SKM-1 (cell line): ENCODE data around the gene AFF3.

Experiments
- DNase-seq: peaks from one replicate; lab custom pipeline; 2025; ENCODE audit not compliant: unreplicated experiment; lab: John Stamatoyannopoulos, UW

The AFF3 gene

DNA sequence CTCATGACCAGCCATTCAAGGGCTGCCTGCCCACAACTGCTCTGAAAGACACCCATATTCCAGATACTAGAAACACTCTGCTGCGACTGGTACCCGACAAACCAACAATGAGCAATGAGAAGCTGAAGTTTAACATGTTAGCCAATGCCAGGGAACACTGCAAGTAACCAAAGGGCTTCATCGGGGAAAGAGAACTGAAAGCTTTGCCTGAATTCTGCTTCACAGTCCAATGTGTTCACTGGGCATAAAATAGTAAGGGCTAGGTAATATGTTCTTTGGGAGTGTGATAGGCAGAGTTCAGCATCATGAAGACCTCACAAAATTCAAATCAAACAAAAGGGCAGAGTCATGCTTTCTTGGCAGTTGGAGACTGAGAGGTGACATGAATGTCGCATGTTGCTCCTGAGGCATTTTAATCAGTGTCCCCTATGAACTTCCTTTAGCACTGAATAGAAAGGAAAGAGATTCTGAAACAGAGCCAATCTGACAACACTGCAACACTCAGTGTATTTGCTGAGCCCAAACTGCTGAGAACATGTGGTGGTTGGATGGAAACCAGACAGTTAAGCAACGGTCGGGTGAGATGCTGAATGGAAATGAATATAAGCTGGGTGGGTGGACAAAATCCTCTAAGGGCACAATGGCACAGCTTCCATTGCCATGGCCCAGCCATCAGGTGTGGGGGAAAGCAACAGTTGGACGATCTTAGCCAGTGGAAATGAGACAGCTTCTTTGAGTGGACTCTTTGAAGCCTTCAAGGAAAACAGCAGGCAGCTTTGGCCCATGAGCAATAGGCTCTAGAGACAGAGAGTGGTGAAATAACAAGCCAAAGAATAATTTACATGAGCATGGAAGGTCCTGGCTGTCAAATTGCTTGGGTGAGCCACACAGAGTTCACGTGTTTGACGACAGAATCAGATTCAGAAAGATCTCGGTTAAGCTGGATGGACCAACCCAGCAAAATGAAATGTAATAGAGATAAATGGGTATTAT, 277.5 kb downstream of the AFF3 start:
- DNase-seq, result no peak

DNA sequence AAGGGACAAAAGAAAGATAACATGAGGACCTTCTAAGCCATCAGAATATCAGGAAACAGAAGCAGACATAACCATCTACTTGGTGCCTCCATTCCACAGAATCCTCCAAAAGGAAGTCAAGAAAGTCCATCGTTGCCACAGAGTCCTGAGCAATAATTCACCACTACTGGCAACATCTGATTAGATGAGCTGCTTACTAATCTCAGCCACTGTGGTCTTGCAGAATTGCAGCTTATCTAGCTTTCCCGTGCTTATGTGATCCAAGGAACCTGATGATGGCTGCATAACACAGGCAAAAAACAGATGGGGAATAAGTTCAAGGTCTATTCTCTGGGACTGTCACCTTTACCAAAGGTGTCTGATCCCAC, 278.5 kb downstream of the AFF3 start:
- DNase-seq, result no peak

DNA sequence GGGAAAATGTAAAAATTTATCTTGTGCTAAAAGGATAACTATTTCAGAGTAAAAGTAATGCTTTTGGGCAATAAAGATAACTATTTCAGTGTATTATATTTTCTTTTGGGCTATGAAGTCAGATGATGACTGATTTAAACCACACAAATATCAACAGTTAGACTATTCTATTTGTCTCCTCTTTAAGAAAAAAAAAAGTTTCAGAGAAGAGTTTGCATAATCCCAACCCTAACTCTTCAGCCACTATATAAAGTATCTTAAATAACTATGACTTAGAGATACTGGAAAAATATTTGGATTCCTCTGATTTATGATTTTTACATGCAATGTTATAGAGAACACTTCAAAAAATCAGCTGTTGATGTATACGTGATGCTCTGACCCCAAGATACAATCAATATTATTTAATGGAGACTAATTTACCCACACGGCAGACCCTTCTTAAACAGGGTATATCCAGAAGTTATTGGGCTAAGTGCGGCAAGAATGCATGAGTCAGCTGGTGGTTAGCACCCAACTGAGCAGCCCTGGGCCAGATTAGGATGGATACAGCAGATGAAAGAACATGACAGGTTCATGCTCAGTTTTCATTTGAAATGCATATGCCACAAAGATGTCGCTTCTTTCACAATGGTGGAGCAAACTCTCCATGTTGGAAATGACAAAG, 279.0 kb downstream of the AFF3 start:
- DNase-seq, result no peak

DNA sequence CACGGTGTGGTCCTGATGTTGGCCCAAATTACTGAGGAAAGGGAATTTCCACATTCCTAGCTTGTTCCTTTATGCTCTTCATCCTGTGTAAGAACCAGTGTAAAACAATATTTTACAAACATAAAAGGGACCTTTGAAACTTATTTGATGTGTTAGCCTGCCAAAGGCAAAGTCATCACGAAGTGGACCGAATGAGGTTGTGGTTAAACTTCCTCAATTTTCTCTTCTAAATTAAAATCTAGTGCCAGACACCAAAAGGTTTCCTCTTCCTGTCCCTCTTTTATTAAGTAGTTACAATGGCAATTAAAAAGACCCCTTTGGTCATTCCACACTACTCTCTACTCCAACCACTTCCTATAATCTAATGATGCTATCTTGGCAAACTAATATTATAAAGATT, 279.8 kb downstream of the AFF3 start:
- no peak for DNase-seq

DNA sequence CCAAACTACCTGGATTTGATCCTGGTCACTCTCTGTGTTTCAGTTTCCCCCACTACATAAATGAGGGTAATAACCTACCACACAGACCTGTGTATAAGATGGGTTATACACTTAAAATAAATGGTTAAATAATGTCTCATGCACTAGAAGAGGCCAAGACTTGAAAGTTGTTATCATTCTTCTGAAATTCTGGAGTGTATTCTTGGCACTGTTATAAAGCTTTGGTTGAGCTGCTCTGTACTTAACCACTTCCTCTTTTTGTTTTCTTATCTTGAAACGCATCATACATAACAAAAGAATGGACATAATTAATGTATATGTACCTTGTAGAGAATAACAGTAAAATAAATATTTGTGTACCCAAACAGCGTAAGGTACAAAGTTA, 281.0 kb downstream of the AFF3 start:
- peak; percentile 31 for DNase-seq

DNA sequence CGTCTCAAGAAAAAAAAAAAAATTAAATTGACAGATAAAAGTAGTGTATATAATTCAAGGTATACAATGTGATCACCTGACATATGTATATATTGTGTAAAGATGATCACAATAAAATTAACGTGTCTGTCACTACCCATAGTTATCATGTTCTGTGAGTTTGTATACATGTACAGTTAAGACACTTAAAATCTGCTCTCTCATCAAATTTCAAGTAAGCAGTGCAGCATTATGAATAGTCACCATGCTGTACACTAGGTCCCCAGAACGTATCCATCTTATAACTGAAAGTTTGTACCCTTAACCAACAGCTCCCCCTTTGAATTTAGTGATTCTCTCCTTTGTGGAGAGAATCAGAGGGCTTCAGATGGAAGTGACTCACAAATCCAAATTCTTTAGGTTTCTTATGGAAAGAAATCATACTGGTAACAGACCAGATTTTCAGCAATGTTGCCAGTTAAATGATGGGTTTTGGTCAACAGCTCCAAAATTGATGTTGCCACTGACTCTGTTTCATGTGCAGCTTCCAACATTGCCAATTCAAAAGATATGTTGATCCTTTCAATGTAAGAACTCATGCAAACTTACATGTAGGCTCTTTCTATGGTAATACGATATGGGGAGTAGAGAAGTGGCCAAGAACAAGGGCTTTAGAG, 281.5 kb downstream of the AFF3 start:
- no peak for DNase-seq

DNA sequence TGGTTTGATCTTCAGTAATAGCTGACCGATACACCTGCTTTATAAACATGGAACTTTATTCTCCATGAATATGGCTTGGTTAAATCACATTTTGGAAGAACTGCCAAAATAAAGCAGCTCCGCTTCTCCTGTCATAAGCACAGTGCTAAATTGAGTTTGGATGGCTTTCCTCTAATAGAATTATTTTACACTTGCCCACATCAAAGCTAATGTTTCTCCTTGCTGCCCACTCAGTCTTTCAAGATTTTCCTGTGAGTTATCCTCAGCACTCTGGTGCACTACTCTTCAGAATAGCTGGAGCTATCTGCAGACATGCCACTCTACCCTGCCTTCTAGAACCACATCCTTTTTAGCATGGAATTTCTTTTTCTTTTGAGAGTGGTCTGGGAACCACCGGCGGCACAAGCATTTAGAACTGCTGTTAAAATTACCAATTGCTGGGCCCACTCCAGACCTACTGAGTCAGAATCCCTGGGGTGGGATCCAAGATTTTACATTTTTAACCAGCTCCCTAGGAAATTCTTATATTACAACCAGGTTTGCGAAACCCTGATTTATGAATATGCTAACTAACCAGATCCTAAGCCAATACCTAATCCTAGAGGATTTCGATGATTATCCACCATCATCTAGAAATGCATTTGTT, 283.3 kb downstream of the AFF3 start:
- no peak for DNase-seq

DNA sequence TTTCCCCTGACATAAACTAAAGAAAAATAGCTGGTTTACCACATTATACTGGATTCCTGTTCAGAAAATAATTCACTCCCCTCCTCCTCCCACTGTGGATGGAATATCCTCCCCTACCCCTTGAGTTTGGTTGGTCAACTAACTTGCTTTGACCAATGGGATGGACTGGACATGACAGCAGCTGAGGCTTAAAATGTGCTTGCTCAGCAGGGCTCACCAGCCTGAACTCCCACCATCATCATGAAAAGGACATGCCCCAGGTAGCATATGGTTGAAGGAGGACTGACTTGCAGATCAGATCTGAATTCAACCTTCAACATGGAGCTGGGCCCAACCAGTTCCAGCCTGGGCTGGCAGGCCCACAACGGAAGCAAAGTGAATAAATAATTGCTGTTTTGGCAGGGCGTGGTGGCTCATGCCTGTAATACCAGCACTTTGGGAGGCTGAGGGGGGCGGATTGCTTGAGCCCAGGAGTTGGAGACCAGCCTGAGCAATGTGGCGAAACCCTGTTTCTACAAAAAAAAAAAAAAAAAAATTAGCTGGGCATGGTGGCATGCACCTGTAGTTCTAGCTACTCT, 284.4 kb downstream of the AFF3 start:
- no peak for DNase-seq

DNA sequence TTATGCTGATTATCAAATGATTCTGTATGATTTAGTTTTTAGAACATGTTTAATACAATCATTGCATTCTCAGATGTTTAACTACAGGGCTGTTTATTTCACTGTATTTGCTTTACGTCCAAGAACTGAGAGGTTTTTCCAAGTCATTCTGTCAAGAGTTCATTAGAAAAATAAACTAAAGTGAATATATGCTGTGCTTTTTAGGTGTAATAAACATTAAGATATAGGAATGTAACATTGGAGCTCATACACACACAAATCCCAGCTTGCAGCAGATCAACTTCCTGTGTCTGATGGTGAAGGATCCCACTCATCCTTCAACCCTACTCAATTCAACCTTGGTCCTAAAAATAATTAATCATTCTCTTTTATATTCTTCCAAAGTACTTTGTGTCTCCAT, 285.0 kb downstream of the AFF3 start:
- DNase-seq, result no peak

DNA sequence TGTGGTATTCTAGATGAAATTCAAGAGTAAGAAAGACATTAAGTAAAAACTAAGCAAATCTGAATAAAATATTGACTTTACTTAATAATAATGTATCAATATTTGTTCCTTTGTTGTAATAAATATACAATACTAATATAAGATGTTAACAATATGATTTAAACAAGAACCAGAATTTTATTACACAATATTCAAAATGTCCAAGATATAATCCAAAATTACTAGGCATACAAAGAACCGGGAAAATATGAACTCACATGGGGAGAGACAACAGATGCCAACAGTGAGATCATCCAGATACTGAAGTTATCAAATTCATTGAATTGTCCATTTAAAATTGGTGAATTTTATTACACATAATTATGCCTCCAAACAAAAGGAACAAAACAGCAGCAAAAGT, 286.3 kb downstream of the AFF3 start:
- DNase-seq, result no peak

DNA sequence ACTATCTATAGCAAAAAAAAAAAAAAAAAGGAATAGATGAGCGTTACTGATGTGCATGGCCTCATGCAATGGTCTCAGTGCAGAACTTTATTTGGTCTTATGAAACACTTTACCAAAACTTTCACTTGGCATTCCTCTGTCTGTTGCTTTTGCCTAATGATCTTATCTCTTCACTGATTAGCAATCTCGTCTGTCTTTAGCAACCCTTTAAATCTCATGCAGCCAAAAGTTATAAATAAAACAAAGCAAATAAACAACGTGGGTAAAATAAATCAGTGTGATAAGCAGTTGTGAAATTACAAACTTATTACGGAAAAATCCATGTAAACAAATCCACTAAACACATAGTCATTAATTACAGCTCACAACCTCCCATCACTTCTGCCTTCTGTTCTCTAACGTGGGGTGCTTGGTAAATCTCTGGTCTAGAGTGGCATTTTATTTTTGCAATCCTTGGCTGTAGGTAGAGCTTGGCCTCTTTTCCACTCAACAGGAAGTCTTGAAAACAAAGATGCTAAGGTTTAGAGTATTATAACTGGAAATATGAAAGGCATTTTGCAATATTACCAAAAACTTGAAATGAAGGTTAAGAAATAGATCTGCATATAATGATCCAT, 288.0 kb downstream of the AFF3 start:
- DNase-seq, result no peak

DNA sequence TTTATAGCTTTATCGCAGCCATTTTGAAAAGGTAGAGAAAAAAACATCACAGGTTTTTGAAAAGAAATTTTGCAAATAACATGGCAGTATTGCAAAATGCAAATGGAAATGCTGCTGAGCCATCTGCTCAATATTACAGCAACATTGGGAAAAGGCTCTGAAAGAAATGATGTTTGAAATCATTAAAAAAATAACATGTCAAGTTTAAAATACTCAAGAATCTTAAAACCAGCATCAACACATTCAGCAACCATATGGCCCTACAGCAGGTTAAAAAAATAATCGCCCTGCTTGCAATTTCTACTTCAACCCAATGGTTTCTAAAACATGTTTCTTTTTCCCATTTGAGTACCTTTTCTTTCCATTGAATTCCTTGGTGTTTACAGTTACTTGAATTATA, 289.4 kb downstream of the AFF3 start:
- DNase-seq, result no peak

DNA sequence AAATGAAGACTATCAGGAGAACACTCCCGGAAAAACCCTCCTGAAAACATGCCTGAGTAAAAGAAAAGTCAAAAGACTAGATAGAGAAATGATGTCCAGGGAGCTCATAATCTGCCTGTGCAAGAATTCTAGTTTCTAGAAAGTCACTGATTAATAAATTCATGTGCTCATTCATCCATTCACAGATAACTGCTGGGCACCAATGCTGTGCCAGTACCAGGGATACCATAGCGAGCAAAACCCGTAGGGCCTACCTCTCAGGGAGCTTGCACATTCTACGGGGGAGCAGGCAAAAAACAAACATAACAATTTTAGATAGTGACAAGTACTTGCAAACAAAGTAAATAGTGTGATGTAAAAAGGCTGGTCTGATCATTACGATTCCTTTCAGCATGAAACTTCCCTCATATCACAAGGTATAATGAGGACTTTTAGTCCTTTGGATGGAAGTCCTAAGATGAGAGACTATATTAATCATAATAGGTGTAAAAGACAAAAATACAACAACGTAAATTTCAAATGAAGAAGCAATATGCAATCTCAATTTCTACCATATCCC, 289.9 kb downstream of the AFF3 start:
- DNase-seq, result no peak

DNA sequence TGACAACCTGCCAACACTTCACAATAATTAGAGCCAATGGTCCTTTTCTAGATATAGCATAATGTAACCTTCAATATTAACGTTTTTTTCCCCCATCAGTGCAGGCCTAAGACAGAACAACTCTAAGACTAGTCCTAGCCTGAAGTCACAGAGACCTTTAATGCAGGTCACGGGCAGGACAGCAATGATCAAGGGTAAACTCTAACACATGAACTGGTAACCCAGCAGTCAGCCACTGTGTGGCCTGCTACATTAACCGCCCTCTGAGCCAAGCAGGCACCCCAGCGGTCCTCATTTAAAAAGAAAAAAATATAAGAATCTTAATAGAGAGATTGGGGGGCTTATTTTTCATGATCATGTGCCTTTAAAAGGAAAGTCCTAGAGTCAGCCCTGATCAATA, 290.6 kb downstream of the AFF3 start:
- no peak for DNase-seq

DNA sequence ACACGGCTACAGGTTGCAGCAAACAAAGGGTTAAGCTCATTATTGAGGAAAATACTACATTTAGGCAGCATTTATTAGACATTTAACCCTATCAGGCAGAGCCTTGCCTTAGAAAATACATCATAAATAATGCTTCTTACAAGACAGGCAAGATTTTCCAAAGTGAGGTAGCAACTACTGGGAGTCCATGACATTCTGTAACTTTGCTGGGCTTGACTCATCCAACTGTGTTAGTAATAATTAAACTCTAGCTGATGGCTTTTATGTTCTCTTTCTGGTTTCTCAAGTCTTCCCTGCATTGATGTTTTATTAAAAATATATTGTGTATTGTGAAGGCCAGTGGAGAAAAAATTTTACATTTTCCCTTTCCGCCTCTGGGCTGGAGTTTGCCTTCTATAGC, 291.3 kb downstream of the AFF3 start:
- DNase-seq, result no peak

DNA sequence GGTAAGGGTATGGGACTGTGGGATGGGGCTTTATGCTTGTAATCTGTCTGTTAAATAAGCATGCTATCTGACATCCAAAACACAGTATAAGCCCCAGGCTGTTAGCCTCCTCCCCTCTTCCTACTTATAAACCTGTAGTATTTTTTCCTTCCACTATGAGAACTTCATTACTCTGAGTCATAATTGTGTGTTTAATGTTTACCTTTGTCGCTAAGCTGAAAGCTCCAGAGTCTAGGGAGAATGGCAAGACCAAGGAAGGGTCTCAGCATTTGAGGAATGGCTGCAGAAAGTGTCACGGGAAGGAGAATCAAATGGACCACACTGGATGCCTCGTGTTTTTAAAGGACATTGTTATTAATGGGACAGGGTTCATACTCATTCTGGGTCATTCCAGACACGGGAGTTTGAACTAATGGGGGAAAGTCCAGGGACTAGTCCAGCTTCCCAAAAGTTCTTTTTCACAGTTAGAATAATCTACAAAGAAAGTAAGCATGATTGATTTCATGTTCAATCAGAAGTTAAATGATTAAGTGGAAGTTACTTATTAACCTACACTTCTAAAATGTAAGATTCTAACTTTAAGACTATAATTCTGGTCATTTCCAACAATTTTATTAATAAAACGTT, 292.2 kb downstream of the AFF3 start:
- no peak for DNase-seq

DNA sequence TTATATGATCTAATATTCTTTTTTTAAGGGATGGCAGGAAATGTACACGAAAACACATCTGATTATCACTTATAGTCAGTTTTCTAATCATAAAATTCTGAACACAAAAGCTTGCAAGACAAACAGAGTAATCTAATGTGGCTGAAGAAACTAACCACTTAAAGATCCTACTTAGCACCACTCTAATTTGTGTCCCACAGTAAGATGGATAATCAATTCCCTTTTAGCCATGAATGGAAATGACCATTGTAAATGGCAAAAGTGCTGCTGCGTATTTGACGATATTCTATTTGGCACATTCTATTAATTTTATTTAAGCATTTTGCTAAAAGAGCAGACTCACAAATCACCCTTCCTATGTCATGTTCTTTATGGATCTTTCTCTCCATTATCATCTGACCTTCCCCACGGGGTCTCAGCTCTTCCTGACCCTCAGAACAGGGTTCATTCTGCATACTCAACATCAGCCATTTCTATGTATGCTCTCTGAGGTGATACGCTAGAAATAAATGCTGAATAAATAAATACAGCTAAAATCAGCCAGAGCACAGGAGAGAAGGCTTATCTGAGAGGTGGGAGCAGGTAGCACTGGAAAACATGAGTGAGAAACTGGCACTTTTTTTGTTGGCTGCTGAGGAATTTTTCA, 295.8 kb downstream of the AFF3 start:
- no peak for DNase-seq

DNA sequence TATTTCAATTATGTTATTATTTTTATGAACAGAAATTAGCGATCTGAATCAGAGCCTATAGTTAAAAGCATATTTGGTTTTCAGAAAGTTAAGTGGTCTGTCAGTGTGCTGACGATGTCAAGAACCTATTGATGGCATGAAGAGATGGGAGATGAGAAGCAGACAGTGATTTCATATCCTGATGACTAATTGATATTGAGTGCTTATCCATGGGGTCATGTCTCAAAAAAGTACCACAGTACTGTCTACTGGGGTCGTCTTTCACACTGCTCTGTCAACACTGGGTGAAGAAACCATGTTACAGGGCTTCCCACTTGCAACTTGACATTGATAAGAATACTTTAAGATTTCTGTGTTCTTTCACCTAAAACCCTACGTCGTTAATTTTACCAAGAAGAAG, 297.1 kb downstream of the AFF3 start:
- no peak for DNase-seq

DNA sequence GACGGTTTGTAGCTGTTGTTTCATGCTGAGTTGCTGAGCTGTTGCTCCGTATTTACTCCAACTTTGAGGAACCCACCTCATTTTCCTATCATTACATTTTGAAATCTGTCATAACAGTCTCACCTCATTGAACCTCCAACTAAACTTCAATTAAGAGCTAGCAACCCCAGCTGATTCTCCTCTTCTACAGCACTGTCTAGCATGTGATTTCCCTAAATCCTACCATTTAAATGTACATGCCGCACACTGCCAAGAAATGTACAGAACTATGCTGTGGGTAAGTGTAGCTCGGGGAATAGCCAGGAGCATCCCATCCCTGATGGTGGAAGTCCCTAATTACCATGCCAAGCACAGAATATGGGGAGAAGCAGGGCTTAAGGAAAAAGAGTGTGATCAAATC, 299.9 kb downstream of the AFF3 start:
- DNase-seq, result no peak
